ES-I3 (cell line): ENCODE measurements around the gene TESMIN.

Experiments
- H3K36me3 ChIP-seq: 2 replicates; pipeline ENCODE4 v1.6.1; 2013; ENCODE audit warnings: mild to moderate bottlenecking, low read length, control low read depth, moderate library complexity; ENCODE audit not compliant: insufficient read depth
- H3K4me1 ChIP-seq: 2 replicates; pipeline ENCODE4 v1.6.1; 2013; ENCODE audit warnings: mild to moderate bottlenecking, control low read depth, low read length; ENCODE audit not compliant: insufficient read depth
- H3K9ac ChIP-seq: 2 replicates; pipeline ENCODE4 v1.6.1; 2013; ENCODE audit warnings: low read depth, mild to moderate bottlenecking, low read length, moderate library complexity
- H3K9me3 ChIP-seq: 2 replicates; pipeline ENCODE4 v1.6.1; 2013; ENCODE audit warnings: mild to moderate bottlenecking, low read length, moderate library complexity; ENCODE audit not compliant: control insufficient read depth, insufficient read depth

The TESMIN gene

DNA sequence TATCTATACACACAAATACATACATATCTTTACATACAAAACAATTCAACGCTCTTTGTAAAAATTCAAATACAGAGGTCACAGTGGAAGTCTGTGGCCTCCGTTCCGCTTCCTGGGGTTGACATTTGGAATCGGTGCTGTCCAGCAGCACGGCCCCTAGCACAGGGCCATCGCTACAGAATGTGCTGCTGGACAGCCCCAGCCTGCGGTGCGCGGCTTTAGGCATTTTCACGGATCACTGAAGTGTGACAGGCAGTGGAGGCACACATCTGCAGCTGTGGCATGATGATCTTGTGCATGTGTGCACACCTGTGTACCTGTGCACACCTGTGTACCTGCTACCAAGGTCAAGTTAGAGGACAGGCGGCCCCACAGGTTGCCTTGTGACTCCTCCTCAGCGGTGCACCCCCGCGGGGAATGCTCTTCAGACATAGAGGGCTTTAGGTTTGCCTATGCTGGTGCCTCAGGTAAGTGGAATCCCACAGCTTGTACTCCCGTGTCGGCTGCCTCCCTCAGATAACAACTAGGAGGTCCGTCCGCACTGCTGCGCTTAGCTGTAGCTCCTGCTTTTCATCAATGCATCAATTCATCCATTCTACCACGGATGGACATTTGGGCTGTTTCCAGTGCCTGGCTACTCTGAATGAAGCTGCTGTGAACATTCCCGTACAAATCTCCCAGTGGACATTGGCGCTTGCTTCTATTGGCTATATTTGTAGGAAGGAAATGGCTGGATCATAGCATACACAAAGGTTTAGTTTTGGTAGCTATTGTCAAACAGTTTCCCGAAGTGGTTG is 37.1 kb downstream of the TESMIN start:
- H3K9me3 ChIP-seq = no peaks in the 10 kb centered on the region
- H3K36me3 ChIP-seq = no peaks in the 10 kb centered on the region
- no peak overlapping the region for H3K9ac ChIP-seq
- peaks cover 4% of the 10 kb centered on the region for H3K4me1 ChIP-seq

DNA sequence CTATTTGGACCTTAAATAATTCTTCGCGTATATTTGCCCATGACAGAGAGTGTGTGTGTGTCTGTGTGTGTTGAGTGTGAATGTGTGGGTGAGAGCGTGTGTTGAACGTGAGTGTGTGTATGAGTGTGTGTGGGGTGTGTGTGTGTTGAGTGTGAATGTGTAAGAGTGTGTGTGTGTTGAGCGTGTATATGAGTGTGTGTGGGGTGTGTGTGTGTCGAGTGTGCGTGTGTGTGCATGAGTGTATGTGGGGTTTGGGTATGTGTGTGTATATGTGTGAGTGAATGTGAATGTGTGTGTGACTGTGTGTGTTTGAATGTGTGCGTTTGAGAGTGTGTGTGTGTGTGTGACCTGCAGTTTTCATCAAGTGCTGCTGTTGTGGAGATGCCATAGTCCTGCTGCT is 40.2 kb downstream of the TESMIN start:
- Histone ChIP-seq H3K9me3 (no peaks in the 10 kb centered on the region), H3K4me1 (peaks cover 15% of the 10 kb centered on the region), H3K9ac (no peak overlapping the region), H3K36me3 (no peaks in the 10 kb centered on the region)

DNA sequence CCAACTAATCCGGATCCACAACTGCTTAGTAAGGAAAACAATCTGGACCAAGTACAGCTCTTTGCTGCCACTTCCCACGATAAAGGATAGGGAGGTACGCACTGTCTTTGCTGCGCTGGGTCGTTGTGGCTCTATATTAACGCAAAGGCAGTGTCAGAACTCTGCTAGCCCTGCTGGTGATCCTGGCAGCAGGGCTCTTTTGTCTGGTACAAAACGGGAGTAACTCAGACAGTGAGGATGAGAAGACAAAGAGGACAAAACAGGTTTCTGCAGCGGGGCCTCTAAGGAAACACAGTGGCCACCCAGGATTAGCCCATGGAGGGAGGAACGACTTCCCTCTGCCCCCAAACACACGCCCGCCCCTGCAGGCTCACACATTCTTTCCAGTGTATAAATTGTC is 40.9 kb downstream of the TESMIN start:
- no peaks in the 10 kb centered on the region for H3K36me3 ChIP-seq
- no peaks in the 10 kb centered on the region for H3K9me3 ChIP-seq
- H3K9ac ChIP-seq = no peak overlapping the region
- H3K4me1 ChIP-seq = peaks cover 16% of the 10 kb centered on the region

DNA sequence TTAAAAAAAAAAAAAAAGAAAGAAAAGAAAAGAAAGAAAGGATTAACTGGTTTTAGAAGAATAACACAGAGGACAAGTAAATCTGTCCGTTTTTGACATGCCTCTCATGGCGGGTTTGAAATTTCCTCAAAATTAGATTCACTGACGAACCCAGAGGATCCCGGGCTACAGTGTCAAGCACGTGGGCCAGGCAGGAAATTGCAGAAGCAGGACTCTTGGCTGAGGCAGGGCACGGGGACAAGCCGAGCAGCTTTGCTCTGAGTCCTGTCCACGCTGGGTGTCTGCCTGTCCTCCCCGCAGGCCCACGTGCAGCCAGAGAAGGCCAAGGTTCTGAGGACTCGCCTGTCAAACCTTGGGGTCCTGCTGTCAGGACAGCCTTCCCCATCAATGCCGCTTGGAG is 42.3 kb downstream of the TESMIN start:
- H3K9ac ChIP-seq = no peak overlapping the region
- H3K9me3 ChIP-seq = no peaks in the 10 kb centered on the region
- H3K4me1 ChIP-seq = peaks cover 21% of the 10 kb centered on the region
- H3K36me3 ChIP-seq = no peaks in the 10 kb centered on the region

DNA sequence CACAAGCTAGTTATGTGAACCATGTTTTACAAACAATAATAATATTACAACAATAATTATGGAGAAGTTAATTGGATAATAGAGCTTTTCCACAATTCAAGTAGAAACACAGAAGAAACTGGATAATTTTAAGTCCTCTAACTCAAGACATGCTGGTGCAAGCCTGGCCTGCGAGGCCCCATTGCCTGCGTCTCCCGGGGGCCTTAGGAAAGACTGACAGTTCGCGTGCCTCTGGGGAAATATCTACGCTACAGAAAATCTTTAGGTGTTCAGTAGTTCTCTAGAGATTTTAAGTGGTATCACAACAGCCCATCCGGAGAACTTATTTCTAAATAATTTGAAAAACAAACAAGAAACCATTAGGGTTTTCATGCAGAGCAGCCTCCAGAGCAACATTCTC is 43.8 kb downstream of the TESMIN start:
- H3K9ac ChIP-seq = no peak overlapping the region
- no peaks in the 10 kb centered on the region for H3K9me3 ChIP-seq
- H3K4me1 ChIP-seq = peaks cover 21% of the 10 kb centered on the region
- H3K36me3 ChIP-seq = no peaks in the 10 kb centered on the region

DNA sequence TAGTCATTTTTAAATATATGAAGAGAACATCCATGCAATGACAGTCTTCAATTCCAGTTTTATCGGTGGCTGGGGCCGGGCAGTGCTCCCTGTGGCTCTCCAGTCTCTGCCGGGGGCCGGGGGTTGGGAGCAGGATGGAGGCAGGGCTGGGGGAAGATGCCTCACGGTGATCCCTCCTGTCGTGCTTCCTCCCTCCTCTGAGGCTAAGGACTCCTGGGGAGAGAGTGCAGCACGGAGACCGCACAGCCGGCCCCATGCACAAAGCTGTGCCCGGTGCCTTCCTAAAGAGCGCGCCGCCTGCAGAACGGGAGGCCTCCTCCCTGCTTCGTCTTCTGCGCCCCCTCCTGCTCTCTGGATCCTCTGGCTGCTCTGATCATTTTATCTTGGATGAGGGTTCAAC is 46.4 kb downstream of the TESMIN start:
- Histone ChIP-seq H3K9me3 (no peaks in the 10 kb centered on the region), H3K4me1 (peaks cover 21% of the 10 kb centered on the region), H3K36me3 (no peaks in the 10 kb centered on the region), H3K9ac (peak overlapping the region; percentile 45; the same call in 1 of the 2 replicates)

DNA sequence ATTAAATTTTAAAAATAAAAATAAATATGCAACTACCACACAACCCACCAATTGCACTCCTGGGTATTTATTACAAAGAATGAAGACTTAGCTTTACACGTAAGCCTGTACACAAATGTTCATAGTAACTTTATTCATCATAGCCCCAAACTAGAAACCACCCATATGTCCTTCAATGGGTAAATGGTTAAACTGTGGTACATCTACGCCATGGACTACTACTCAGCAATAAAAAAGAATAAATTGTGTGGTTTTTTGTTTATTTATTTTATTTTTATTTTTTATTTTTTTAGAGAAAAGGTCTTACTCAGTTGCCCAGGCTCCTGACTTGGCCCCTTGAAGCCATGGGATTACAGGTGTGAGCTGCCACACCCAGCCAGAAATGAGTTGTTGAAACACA is 52.3 kb downstream of the TESMIN start:
- H3K36me3 ChIP-seq = no peaks in the 10 kb centered on the region
- no peak overlapping the region for H3K9ac ChIP-seq
- H3K4me1 ChIP-seq = peaks cover 12% of the 10 kb centered on the region
- peaks cover 9% of the 10 kb centered on the region; the same call in 1 of the 2 replicates for H3K9me3 ChIP-seq

DNA sequence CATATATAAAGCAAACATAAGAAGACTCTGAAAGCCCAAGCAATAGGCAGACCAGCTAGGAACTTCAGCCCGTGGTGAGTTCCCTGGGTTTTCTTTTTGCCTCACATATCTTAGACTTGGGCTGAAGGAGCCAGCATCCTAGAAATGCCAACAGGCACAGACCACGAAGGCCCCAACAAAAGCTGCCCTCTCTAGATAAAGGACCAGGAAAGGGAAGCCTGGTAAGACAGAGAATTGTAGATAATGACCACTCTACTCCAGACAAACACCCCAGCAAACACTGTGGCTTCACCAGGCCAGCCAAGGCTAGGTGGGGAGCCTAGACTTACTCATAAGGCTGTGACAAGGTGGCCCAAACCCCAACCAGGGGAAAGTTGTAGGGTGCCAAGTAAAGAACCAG is 55.8 kb downstream of the TESMIN start:
- Histone ChIP-seq H3K9ac (no peak overlapping the region), H3K4me1 (peaks cover 17% of the 10 kb centered on the region), H3K36me3 (no peaks in the 10 kb centered on the region; the same call in 1 of the 2 replicates), H3K9me3 (peaks cover 9% of the 10 kb centered on the region; the same call in 1 of the 2 replicates)

DNA sequence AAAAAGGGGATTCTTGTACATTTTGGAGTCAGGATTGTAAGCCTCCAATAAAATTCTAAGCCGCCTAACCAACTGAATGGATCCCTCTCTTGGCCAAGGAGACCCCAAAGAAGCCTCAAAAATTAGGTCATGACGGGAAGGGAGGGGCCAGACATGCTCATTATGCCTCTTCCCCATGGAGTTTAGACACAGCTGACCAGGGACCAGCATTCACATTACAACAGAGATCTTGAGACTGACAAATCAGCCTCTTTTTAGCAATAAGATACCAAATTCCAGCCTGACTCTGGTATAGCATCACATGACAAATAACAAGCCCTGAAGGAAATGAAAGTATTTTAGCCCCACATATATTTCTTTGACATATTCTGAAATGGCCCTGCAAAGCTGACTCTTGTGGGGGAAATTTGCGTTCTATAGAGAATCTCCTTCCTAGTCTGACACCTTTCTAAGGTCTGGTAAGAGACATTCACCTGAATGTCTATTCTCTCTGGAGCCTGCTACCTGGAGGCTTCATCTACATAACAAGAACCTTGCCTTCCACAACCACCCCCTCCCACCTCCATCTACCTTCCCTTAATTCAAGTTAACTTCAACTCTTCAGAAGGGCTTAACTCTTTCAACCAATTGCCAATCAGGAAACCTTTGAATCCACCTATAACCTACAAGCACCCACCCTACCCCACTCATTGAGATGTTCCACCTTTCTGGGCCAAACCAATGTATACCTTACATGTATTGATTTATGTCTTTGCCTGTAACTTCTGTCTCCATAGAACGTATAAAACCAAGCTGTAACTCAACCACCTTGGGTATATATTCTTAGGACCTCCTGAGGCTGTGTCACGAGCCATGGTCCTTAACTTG is 56.7 kb downstream of the TESMIN start:
- Histone ChIP-seq H3K4me1 (peaks cover 17% of the 10 kb centered on the region), H3K36me3 (no peaks in the 10 kb centered on the region; the same call in 1 of the 2 replicates), H3K9ac (no peak overlapping the region), H3K9me3 (peaks cover 7% of the 10 kb centered on the region; the same call in 1 of the 2 replicates)

DNA sequence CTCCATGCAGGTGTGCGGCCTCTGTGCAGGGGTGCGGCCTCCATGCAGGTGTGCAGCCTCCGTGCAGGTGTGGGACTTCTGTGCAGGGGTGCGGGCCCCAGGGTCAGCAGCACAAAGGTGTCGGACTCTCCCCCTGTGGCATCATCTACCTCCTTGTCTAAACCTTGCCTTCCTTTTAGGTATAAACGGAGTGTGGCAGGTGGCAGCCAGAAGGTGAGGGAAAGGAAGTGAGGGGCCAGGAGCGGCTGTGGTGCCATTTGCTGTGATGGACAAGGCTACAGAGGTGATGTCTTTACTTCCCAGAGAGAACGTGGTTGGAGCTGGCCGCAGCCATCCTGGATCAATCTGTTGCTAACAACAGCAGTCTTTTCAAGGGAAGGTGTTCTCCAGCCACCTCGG is 57.8 kb downstream of the TESMIN start:
- H3K9me3 ChIP-seq = no peaks in the 10 kb centered on the region
- no peaks in the 10 kb centered on the region; the same call in 1 of the 2 replicates for H3K36me3 ChIP-seq
- no peak overlapping the region for H3K9ac ChIP-seq
- H3K4me1 ChIP-seq = peaks cover 17% of the 10 kb centered on the region

DNA sequence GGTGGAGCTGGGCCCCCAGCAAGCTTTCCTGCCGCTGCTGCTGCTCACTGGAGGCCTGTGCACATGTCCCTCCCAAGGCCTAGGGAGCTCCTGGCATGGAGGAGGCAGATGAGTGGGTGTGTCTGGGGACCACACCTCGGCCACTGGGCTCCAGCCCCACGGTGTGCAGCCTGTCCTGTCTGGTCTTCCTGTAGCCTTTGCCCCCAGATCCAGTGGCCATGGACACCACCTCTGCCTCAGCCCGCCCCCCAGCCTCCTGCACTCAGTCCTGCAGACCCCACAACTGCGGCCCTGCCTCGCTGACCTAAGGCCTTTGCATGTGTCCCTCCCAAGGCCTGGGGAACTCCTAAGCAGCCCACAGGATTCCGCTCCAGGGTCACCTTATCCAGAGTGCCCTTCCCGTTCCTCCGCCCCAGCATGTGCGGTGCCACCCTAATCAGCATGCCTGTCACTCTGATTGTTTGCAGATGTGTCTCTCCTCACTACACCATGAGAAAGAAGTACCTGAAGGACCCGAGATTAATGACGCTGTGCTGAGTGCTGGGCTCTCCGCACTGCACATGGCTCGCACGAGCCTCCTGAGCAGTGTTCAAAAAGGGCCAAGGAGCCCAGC is 58.3 kb downstream of the TESMIN start:
- H3K4me1 ChIP-seq = peaks cover 17% of the 10 kb centered on the region
- H3K9ac ChIP-seq = no peak overlapping the region
- peaks cover under 1% of the 10 kb centered on the region; the same call in 1 of the 2 replicates for H3K36me3 ChIP-seq
- H3K9me3 ChIP-seq = no peaks in the 10 kb centered on the region

DNA sequence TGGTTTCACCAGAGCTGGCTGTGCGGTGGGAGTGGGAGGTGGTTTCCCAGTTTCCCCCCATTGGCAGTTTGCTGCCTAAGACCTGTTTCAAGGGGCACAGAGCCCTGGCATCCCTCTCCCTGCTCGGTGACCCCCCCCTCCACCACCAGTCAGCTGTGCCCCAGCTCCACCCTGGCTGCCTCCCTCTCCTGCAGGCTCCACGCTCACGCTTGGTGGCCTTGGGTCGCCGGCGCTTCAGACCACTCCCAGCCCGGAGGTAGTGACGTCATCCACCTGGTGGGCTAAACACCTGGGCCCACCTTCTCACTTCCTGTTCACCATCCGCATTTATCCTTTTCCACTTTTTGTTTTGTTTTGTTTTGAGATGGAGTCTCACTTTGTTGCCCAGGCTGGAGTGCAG is 59.2 kb downstream of the TESMIN start:
- H3K36me3 ChIP-seq = peaks cover 5% of the 10 kb centered on the region; the same call in 1 of the 2 replicates
- no peaks in the 10 kb centered on the region for H3K9me3 ChIP-seq
- H3K9ac ChIP-seq = no peak overlapping the region
- H3K4me1 ChIP-seq = peaks cover 17% of the 10 kb centered on the region

DNA sequence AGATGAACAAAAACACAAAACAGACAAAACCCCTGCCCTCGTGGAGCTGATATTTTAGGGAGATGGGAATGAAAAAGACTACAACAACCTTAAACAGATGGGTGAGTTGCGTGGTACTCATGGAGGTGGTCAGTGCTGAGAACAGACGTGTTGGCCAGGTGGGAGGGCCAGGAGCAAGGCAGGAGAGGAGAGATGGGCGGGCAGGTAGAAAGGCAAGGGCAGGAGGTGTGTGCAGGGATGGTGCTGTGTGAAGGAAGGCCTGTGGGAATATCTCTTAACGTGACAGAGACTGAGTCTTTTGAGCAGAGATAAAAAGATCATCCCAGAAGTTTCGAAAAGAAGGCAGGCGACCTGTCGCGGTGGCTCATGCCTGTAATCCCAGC is 59.9 kb downstream of the TESMIN start:
- peaks cover 23% of the 10 kb centered on the region for H3K4me1 ChIP-seq
- H3K9me3 ChIP-seq = no peaks in the 10 kb centered on the region
- H3K36me3 ChIP-seq = peaks cover 10% of the 10 kb centered on the region
- no peak overlapping the region for H3K9ac ChIP-seq

DNA sequence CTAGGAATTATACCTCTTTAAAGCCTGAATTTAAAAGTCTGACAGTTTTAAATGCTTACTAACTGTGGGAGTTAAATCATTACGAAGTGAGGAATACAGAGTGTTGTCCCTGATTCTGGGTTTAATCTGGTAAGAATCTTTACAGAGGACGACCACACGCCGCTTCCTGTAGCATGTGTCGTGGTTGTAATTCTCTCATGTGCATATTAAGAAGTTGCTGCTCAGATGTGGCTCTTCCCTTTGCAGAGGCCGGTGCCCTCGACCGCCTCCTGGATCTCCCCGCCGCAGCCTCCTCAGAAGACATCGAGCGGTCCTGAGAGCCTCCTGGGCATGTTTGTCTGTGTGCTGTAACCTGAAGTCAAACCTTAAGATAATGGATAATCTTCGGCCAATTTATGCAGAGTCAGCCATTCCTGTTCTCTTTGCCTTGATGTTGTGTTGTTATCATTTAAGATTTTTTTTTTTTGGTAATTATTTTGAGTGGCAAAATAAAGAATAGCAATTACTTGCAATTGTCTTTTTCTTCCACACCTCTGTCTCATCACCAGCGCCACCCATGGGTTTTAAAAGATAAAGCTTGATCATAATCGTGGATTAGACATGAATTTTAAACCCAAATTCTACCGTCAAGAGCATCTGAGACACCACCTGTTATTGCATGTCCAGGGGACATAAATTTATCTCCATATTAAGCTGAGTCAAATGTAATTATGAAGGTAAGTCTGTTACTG is 60.5 kb downstream of the TESMIN start:
- no peak overlapping the region for H3K9ac ChIP-seq
- H3K9me3 ChIP-seq = no peaks in the 10 kb centered on the region
- H3K36me3 ChIP-seq = peaks cover 16% of the 10 kb centered on the region
- peaks cover 29% of the 10 kb centered on the region for H3K4me1 ChIP-seq
